Measurements from ENCODE around the gene C16orf74. TPM values are rescaled to one million over a fixed set of nuclear protein-coding genes. Genes with fewer than 3 reads are reported as not detected.

C16orf74 gene
- total and polyA plus RNA-seq, 4 donors = 2.6 to 7.9 (median 3.4) TPM

DNA sequence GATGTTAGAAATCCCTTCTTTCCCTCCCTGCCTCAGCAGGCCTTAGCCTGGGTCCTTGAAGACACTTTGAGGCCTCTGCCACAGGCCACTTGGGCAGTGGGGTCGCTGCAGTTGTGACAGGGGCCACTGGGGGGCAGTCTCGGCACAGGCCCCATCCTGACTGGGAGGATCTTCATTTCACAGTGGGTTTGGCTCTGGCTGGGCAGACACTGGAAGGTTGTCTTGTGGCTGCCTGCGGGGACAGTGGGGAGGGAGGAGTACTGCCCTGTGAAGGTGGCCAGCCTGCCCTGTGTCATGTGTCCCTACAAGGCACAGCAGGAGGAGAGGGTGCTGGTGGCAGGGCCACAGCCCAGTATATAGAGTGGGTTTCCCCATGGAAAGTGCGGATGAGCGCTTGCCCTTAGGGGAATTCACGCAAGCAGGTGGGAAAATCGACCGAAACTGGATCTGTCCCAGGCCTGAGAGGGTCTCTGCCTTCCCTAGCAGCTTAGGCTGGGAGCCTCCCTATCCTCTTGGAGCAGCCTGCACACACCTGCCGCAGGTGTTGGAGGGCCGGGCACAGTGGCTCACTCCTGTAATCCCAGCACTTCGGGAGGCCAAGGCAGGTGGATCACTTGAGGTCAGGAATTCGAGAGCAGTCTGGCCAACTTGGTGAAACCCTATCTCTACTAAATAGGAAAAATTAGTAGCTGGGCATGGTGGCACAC lies 90.9 kb downstream of the C16orf74 start:
- no peak overlapping the region for H3K9ac ChIP-seq (ENCODE audit: insufficient read depth in 1 of 2, low read length in 2 of 2)
- H3K36me3 ChIP-seq (ENCODE audit: control insufficient read depth in 4 of 4, insufficient read depth in 4 of 4, low read length in 4 of 4) = peaks cover 19 to 83% (median 58%) of the 10 kb centered on the region in 4 donors
- peak; percentile 46 to 67 (median 54) for DNase-seq
- H3K4me3 ChIP-seq = no peak overlapping the region
- no peak overlapping the region for H3K27ac ChIP-seq (ENCODE audit: low read depth in 1 of 2, low read length in 1 of 2)
- H3K4me1 ChIP-seq (ENCODE audit: control insufficient read depth in 5 of 5, insufficient read depth in 5 of 5, low read length in 5 of 5) = no peaks in the 10 kb centered on the region
- WGBS, 2 donors = 80 to 81% methylated on average over 12 of the region's 12 CpGs
- TF ChIP-seq, protein P1, sequence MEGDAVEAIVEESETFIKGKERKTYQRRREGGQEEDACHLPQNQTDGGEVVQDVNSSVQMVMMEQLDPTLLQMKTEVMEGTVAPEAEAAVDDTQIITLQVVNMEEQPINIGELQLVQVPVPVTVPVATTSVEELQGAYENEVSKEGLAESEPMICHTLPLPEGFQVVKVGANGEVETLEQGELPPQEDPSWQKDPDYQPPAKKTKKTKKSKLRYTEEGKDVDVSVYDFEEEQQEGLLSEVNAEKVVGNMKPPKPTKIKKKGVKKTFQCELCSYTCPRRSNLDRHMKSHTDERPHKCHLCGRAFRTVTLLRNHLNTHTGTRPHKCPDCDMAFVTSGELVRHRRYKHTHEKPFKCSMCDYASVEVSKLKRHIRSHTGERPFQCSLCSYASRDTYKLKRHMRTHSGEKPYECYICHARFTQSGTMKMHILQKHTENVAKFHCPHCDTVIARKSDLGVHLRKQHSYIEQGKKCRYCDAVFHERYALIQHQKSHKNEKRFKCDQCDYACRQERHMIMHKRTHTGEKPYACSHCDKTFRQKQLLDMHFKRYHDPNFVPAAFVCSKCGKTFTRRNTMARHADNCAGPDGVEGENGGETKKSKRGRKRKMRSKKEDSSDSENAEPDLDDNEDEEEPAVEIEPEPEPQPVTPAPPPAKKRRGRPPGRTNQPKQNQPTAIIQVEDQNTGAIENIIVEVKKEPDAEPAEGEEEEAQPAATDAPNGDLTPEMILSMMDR (IDR thresholded peaks at IDR 0.05; ENCODE audit: control extremely low read depth, extremely low read depth) = peak; percentile 55
- H3K9me3 ChIP-seq (ENCODE audit: control insufficient read depth in 4 of 4, insufficient read depth in 3 of 4, low read length in 3 of 4) = no peaks in the 10 kb centered on the region
- no peaks in the 10 kb centered on the region for H3K27me3 ChIP-seq (ENCODE audit: control insufficient read depth in 3 of 3, insufficient read depth in 3 of 3, low read length in 2 of 3)
- ATAC-seq (ENCODE audit: insufficient read depth, low FRiP score) = peak; percentile 53

DNA sequence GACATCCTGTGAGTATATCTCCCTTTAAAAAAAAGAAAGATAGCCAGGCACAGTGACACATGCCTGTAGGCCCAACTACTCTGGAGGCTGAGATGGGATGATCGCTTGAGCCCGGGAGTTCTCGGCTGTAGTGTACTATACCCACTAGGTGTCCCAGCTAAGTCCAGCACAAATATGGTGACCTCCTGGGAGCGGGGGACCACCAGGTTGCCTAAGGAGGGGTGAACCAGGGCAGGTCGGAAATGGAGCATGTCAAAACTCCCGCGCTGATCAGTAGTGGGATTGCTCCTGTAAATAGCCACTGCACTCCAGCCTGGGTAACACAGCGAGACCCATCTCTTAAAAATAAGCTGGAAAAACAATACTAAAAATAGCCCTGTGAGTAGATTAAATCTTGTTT lies 91.6 kb downstream of the C16orf74 start:
- H3K4me3 ChIP-seq = no peak overlapping the region
- H3K9me3 ChIP-seq (ENCODE audit: control insufficient read depth in 4 of 4, insufficient read depth in 3 of 4, low read length in 3 of 4) = no peaks in the 10 kb centered on the region
- DNase-seq = no peak
- H3K9ac ChIP-seq (ENCODE audit: insufficient read depth in 1 of 2, low read length in 2 of 2) = no peak overlapping the region
- TF ChIP-seq, protein P1 (IDR thresholded peaks at IDR 0.05; ENCODE audit: control extremely low read depth, extremely low read depth) = no peak
- WGBS, 2 donors = 87 to 90% methylated on average over 8 of the region's 8 CpGs
- no peak for ATAC-seq (ENCODE audit: insufficient read depth, low FRiP score)
- H3K27me3 ChIP-seq (ENCODE audit: control insufficient read depth in 3 of 3, insufficient read depth in 3 of 3, low read length in 2 of 3) = no peaks in the 10 kb centered on the region
- H3K36me3 ChIP-seq (ENCODE audit: control insufficient read depth in 4 of 4, insufficient read depth in 4 of 4, low read length in 4 of 4) = peaks cover 16 to 83% (median 56%) of the 10 kb centered on the region in 4 donors
- H3K27ac ChIP-seq (ENCODE audit: low read depth in 1 of 2, low read length in 1 of 2) = no peak overlapping the region
- no peaks in the 10 kb centered on the region for H3K4me1 ChIP-seq (ENCODE audit: control insufficient read depth in 5 of 5, insufficient read depth in 5 of 5, low read length in 5 of 5)

DNA sequence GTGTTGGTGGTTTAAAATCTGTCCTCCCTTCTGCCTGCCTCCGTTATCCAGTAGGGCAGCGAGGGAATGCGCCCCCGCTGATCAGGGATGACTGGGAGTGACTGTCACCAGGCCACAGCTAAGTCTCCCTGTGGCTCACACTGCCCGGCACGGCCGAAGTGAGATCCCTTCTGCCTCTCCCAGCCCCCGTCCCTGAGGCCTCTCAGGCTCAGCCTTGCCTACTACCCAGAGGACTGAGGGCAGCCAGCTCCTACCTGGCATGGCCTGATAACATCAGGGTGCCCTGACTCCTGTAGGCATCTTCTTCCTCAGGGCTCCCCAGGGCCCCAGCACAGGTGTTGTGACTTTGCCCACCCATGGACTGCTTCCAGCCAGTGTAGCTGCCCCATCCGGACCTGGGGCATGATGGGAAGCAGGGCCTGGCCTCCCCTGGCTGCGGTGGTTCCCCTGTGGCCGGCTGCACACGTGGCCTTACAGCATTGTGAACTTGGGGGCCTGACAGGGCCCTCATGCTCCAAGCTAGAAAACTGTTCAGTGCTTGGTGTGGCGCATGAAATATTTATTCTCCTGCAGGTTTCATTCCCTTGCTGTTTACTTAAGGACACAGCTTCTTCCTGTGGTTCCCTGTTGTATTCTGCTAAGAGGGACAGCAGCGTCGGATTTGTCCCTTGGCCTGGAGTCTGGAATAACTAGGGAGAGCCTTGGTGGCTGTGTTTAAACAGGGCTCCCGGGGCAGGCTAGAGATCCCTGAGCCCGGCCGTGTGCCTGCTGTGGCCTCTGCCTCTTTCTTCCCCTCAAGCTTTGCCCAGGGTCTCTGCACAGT lies 92.2 kb downstream of the C16orf74 start:
- H3K27ac ChIP-seq (ENCODE audit: low read depth in 1 of 2, low read length in 1 of 2) = no peak overlapping the region
- TF ChIP-seq, protein P1 (IDR thresholded peaks at IDR 0.05; ENCODE audit: control extremely low read depth, extremely low read depth) = no peak
- H3K9me3 ChIP-seq (ENCODE audit: control insufficient read depth in 4 of 4, insufficient read depth in 3 of 4, low read length in 3 of 4) = no peaks in the 10 kb centered on the region
- no peak for ATAC-seq (ENCODE audit: insufficient read depth, low FRiP score)
- no peak overlapping the region for H3K4me3 ChIP-seq
- no peaks in the 10 kb centered on the region for H3K27me3 ChIP-seq (ENCODE audit: control insufficient read depth in 3 of 3, insufficient read depth in 3 of 3, low read length in 2 of 3)
- DNase-seq = no peak
- H3K36me3 ChIP-seq (ENCODE audit: control insufficient read depth in 4 of 4, insufficient read depth in 4 of 4, low read length in 4 of 4) = peaks cover 16 to 81% (median 56%) of the 10 kb centered on the region in 4 donors
- WGBS, 2 donors = 83 to 86% methylated on average over 18 of the region's 18 CpGs
- H3K9ac ChIP-seq (ENCODE audit: insufficient read depth in 1 of 2, low read length in 2 of 2) = no peak overlapping the region
- H3K4me1 ChIP-seq (ENCODE audit: control insufficient read depth in 5 of 5, insufficient read depth in 5 of 5, low read length in 5 of 5) = no peaks in the 10 kb centered on the region

All from lung (tissue), 12 donors.